NCI-H146 (cell line): ENCODE results near the gene DCTN1.
"Not testable (repeated sequence)": the region's sequence is repeated elsewhere in the genome, so short reads cannot be mapped to it uniquely, and the experiment has no call there.

ENCODE experiments used
- DNase-seq: peaks from one replicate; lab custom pipeline; 2025; lab: John Stamatoyannopoulos, UW

Gene DCTN1

GRCh38 chr2:74369976-74370375 is 10.1 kb downstream of the DCTN1 start:
- no peak for DNase-seq

GRCh38 chr2:74368499-74368898 is 11.6 kb downstream of the DCTN1 start:
- DNase-seq = no peak

- DNase-seq = no peak
These were observed 12.3 kb downstream of the DCTN1 start for GRCh38 chr2:74367789-74368188.

- DNase-seq = no peak
These were observed 14.1 kb downstream of the DCTN1 start for GRCh38 chr2:74366036-74366435.

- DNase-seq = no peak
These were observed 15.3 kb downstream of the DCTN1 start for GRCh38 chr2:74364533-74365505.

- no peak for DNase-seq
These were observed 18.8 kb downstream of the DCTN1 start for GRCh38 chr2:74361327-74361726.

- no peak for DNase-seq
These were observed 22.5 kb downstream of the DCTN1 start for GRCh38 chr2:74357627-74358026.

GRCh38 chr2:74349889-74350288 is 30.2 kb downstream of the DCTN1 start:
- no peak for DNase-seq

GRCh38 chr2:74347742-74348141 is 32.4 kb downstream of the DCTN1 start:
- DNase-seq = no peak

- no peak for DNase-seq
These were observed 32.8 kb downstream of the DCTN1 start for GRCh38 chr2:74347303-74347702.

- DNase-seq = no peak
These were observed 34.7 kb downstream of the DCTN1 start for GRCh38 chr2:74345272-74345943.

- no peak for DNase-seq
These were observed 36.8 kb downstream of the DCTN1 start, which contains the start of gene SLC4A5 for GRCh38 chr2:74343316-74343715. TSS of gene SLC4A5 (minus strand) at chr2:74343416. CDS start at chr2:74315023, 28,393 bp downstream.

GRCh38 chr2:74336227-74336626 is 43.9 kb downstream of the DCTN1 start:
- DNase-seq = not testable (repeated sequence)

GRCh38 chr2:74334931-74335333 is 45.2 kb downstream of the DCTN1 start:
- DNase-seq = peak; percentile 69

- DNase-seq = no peak
These were observed 46.1 kb downstream of the DCTN1 start for GRCh38 chr2:74333896-74334586.

- peak; percentile 7 for DNase-seq
These were observed 46.9 kb downstream of the DCTN1 start for GRCh38 chr2:74333175-74333574.

GRCh38 chr2:74332550-74333174 is 47.4 kb downstream of the DCTN1 start:
- no peak for DNase-seq

GRCh38 chr2:74328573-74328972 is 51.5 kb downstream of the DCTN1 start:
- DNase-seq = no peak

- DNase-seq = no peak
These were observed 52.0 kb downstream of the DCTN1 start for GRCh38 chr2:74328074-74328473.

GRCh38 chr2:74327627-74328026 is 52.5 kb downstream of the DCTN1 start:
- DNase-seq = no peak

GRCh38 chr2:74327199-74327598 is 52.9 kb downstream of the DCTN1 start:
- DNase-seq = no peak

- no peak for DNase-seq
These were observed 54.3 kb downstream of the DCTN1 start for GRCh38 chr2:74325815-74326214.
